Stomach (tissue), 4 donors: ENCODE results near the gene EIF3B.

Experiments
- POLR2A ChIP-seq, 4 donors: fragments of 450-650 bp; IDR thresholded peaks; one replicate each; pipeline ENCODE4 v1.6.1; 2016; ENCODE audit warnings: antibody characterized with exemption in 4 of 4, control low read depth in 2 of 4, mild to moderate bottlenecking in 1 of 4, moderate library complexity in 1 of 4
- TF ChIP-seq, protein P1 (sequence below), 7 experiments: fragments of 450-650 bp in 4 of 7; fragments of 200-600 bp in 3 of 7; sonication (generic) in 3 of 7; IDR thresholded peaks; one replicate each; pipeline ENCODE4 v1.5.1; 2016 to 2019; ENCODE audit warnings: antibody characterized with exemption in 7 of 7, control low read depth in 2 of 7, mild to moderate bottlenecking in 1 of 7

DNA sequence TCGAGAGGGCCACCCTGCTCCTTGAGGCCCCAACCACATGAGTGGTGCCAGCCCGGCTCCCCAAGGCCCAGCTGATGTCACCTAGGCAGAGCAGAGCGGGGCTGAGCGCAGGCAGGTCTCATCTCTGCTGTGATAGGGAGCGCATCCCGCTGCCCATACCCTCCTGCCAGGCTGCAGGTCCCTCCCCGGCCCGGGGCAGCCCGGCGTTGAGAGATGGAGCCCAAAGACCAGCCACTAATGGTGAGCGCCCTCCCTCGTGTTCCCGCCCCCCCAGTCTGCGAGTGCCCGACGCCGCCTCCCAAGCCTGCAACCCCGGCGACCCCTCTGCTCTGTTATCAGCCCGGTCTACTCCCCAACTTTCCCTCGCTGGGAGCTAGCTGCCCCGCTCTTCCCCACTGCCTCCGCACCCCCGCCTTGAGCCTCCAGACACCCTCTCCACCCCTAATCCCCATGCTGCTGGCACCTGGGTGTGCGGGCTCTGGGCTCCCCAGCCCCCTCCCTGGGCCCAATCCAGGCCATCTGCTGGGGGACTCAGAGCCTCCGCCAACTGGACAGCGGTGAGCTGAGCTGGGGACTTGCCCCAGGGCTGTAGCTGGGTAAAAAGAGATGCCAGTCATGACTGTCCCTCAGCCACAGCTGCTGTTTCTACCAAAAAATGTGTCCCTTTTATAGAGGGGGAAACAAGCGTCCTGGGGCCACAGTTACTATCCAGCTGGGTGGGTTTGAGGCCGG lies 29.1 kb downstream of the EIF3B start:
- no peak for TF ChIP-seq POLR2A (IDR thresholded peaks at IDR 0.05)
- TF ChIP-seq, protein P1, sequence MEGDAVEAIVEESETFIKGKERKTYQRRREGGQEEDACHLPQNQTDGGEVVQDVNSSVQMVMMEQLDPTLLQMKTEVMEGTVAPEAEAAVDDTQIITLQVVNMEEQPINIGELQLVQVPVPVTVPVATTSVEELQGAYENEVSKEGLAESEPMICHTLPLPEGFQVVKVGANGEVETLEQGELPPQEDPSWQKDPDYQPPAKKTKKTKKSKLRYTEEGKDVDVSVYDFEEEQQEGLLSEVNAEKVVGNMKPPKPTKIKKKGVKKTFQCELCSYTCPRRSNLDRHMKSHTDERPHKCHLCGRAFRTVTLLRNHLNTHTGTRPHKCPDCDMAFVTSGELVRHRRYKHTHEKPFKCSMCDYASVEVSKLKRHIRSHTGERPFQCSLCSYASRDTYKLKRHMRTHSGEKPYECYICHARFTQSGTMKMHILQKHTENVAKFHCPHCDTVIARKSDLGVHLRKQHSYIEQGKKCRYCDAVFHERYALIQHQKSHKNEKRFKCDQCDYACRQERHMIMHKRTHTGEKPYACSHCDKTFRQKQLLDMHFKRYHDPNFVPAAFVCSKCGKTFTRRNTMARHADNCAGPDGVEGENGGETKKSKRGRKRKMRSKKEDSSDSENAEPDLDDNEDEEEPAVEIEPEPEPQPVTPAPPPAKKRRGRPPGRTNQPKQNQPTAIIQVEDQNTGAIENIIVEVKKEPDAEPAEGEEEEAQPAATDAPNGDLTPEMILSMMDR (IDR thresholded peaks at IDR 0.05) = no peak
